Measurements from ENCODE around the gene LBR.

The LBR gene

GRCh38 chr1:225464851-225465792 lies 37.3 kb upstream of the LBR start:
- DNase-seq (ENCODE audit: low spot score) = no peak

- no peak for DNase-seq (ENCODE audit: low spot score)
Observed at GRCh38 chr1:225462714-225463574, 35.1 kb upstream of the LBR start.

GRCh38 chr1:225462429-225462713 lies 34.5 kb upstream of the LBR start:
- DNase-seq (ENCODE audit: low spot score) = no peak

- DNase-seq (ENCODE audit: low spot score) = no peak
Observed at GRCh38 chr1:225461533-225462428, 33.9 kb upstream of the LBR start.

GRCh38 chr1:225460737-225461532 lies 33.1 kb upstream of the LBR start:
- DNase-seq (ENCODE audit: low spot score) = no peak

- no peak for DNase-seq (ENCODE audit: low spot score)
Observed at GRCh38 chr1:225460021-225460736, 32.3 kb upstream of the LBR start.

GRCh38 chr1:225458222-225458631 lies 30.4 kb upstream of the LBR start:
- DNase-seq (ENCODE audit: low spot score) = no peak

GRCh38 chr1:225454733-225455132 lies 26.9 kb upstream of the LBR start:
- peak; percentile 82 for DNase-seq (ENCODE audit: low spot score)

GRCh38 chr1:225453797-225454648 lies 26.2 kb upstream of the LBR start:
- no peak for DNase-seq (ENCODE audit: low spot score)

GRCh38 chr1:225451840-225452515 lies 24.1 kb upstream of the LBR start:
- no peak for DNase-seq (ENCODE audit: low spot score)

- no peak for DNase-seq (ENCODE audit: low spot score)
Observed at GRCh38 chr1:225451340-225451739, 23.5 kb upstream of the LBR start.

GRCh38 chr1:225450491-225451191 lies 22.8 kb upstream of the LBR start:
- DNase-seq (ENCODE audit: low spot score) = no peak

- no peak for DNase-seq (ENCODE audit: low spot score)
Observed at GRCh38 chr1:225449774-225450173, 21.9 kb upstream of the LBR start.

- no peak for DNase-seq (ENCODE audit: low spot score)
Observed at GRCh38 chr1:225449261-225449660, 21.4 kb upstream of the LBR start.

GRCh38 chr1:225448146-225448805 lies 20.4 kb upstream of the LBR start:
- DNase-seq (ENCODE audit: low spot score) = no peak

- DNase-seq (ENCODE audit: low spot score) = peak; percentile 62
Observed at GRCh38 chr1:225447650-225448089, 19.8 kb upstream of the LBR start.

- no peak for DNase-seq (ENCODE audit: low spot score)
Observed at GRCh38 chr1:225446981-225447615, 19.3 kb upstream of the LBR start.
